Inferior parietal cortex (tissue), 1 donor: Measurements from ENCODE around the gene P2RX7.
"Not testable (repeated sequence)": the region's sequence is repeated elsewhere in the genome, so short reads cannot be mapped to it uniquely, and the experiment has no call there.

Experiments
- DNase-seq: peaks from one replicate; pipeline ENCODE4 v3.0.0-alpha.2; 2016; ENCODE audit errors: extremely low spot score

P2RX7 gene

DNA sequence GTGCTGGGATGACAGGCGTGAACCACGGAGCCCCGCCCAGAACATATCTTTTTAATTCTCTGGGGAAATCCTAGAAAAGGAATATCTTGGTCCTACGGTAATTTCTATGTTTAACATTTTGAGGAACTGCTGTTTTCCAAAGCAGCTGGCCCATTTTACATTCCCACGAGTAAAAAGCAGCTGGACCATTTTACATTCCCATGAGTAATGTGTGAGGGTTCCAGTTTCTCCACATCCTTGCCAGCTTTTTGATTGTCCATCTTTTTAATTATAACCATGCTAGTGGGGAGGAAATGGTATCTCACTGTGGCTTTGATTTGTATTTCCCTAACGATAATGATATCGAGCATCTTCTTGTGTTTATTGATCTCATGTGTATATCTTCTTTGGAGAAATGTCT lies 72.8 kb downstream of the P2RX7 start:
- DNase-seq: no peak

DNA sequence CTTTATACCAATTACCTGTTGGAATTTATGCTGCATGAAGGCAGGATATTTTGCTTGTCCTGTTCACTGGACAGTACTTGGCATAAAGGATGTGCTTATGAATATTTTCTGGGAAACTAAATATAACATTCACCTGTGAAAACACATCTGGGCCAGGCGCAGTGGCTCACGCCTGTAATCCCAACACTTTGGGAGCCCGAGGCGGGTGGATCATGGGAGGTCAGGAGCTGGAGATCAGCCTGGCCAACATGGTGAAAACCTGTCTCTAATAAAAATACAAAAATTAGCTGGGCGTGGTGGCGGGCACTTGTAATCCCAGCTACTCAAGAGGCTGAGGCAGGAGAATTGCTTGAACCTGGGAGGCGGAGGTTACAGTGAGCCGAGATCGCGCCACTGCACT lies 75.9 kb downstream of the P2RX7 start:
- DNase-seq: not testable (repeated sequence)

DNA sequence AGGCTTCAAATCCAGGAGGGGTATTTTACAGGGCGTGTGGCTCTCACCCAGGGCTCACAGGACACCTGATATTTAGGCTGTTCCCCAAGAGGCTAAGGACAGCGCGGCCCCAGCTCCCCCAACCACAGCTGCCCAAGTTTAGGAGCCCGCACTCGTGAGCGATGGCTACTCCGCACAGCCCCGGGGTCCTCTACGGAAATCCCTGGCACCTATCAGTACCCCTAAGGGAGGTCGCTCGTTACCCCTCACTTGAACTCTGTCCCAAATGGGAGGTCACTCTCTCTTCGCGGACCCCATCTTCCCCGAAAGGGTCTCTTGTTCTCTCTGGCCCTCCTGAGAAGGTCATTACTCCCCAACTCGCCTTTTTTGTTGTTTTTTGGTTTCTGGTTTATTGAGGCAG lies 76.5 kb downstream of the P2RX7 start:
- DNase-seq: no peak

DNA sequence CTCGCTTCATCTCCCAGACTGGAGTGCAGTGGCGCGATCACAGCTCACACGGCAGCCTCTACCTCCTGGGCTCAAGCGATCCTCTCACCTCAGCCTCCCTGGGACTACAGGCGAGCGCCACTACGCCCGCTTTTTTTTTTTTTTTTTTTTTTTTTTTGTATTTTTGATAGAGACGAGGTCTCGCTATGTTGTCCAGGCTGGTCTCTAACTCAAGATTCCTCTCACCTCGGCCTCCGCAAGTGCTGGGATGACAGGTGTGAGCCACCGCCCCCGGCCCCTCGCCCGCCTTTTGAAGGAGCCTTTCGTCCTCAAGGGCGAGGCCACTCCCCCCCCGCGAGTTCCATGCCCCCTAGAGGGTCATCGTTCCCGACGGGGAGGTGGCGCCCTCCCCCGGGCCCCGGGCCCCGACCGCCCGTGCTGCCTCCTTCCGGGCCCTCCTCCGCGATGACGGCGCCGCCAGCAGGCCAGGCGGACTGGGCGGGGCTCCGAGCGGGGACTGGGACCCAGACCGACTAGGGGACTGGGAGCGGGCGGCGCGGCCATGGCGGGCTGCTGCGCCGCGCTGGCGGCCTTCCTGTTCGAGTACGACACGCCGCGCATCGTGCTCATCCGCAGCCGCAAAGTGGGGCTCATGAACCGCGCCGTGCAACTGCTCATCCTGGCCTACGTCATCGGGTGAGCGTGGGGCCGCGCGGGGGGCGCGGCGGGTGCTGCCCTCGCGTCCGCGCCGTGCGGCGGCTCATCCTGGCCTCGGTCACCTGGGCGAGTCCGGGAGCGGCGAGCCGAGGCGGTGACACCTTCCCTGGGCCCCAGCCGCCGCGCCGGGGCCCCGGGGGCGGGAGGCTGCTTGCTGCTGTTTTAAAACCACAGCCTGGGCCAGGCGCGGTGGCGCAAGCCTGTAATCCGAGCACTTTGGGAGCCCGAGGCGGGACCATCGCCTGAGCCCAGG lies 77.2 kb downstream of the P2RX7 start, which contains the start of gene P2RX4:
Gene P2RX4 (plus strand): TSS at position 506 of the 949 bp plus-strand sequence. CDS start 36 bp downstream, at position 542.
- peak; percentile 73 for DNase-seq

DNA sequence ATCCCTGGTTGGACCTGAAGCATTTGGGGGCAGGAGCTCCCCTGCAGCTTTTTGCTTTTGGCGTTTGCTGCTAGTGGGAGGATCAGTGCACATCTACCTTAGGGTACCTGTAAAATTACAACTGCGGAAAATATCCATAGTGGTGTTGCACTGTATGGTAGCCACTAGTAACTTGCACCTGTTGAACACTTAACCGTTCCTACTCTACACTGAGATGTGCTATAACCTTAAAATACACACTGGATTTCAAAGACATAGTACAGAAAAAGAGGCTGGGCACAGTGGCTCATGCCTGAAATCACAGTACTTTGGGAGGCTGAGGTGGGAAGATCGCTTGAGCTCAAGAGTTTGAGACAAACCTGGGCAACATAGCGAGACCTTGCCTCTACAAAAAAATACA lies 80.2 kb downstream of the P2RX7 start:
- DNase-seq: no peak

DNA sequence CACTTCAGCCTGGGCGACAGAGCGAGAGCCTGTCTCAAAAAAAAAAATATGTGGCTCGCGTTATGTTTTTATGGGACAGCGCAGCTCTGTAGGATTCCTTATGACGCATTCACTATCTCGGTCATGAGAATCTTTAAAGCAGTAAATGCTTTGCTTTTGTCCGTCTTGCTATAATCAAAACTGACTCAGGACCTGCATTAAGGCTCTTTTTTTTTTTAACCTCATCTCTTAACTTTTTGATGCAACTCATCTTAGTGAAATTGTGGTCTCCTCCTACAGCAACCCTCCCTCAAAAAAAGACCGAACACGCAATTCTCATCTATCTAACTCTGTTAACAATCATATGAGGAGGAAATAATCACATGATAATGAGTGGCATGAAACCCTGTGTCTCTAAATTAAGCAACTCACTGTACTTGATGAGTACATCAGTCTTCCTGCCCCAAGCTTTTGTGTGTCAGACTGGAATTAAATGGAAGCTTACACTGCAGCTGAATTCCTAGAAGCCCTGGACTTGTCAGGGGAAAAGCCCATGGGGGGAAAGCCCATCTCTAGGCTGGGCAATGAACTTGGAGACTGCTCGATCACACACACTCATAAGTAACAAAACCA lies 81.6 kb downstream of the P2RX7 start:
- no peak for DNase-seq

DNA sequence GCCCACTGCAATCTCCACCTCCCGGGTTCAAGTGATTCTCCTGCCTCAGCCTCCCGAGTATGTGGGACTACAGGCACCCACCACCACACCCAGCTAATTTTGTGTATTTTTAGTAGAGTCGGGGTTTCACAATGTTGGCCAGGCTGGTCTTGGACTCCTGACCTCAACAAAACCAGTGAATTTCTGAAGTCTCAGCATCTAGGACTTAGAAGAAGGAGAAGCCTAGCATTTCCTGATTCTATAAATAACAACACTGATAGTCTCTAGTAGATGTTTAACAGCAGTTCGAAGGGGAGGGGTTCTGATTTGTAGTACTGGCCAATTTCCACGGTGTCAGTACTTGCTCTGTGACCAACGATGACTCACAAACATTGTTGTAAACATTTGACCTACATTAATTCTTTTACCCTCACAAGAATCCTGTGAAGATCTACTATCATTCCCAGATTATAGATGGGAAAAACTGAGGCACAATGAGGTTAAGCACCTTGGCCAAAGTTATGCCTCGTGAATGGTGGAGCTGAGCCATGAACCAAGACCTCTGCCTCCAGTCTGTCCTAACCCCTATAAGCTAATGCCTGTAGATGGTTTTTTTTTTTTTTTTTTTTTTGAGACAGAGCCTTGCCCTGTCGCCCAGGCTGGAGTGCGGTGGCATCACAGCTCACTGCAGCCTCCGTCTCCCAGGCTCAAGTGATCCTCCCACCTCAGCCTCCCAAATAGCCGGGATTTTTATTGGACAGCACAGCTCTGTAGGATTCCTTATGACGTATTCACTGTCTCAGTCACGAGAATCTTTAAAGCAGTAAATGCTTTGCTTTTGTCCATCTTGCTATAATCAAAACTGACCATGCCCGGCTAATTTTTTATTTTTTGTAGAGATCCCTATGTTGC lies 82.4 kb downstream of the P2RX7 start:
- DNase-seq: no peak

DNA sequence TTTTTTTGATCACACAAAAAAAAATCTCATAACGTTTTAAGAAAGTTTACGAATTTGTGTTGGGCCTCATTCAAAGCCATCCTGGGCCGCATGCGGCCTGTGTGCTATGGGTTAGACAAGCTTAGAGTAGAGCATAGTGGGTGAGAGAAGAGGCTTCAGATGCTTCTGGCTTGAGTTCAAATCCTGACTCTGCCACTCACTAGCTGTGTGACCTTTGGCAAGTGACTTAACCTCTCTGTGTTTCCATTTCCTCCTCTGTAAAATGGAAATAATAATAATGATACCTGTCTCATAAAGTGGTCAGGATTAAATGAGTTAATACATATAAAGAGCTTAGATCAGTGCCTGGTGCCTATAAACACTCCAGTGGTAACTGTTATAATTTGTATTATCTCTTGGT lies 83.4 kb downstream of the P2RX7 start:
- DNase-seq: no peak

DNA sequence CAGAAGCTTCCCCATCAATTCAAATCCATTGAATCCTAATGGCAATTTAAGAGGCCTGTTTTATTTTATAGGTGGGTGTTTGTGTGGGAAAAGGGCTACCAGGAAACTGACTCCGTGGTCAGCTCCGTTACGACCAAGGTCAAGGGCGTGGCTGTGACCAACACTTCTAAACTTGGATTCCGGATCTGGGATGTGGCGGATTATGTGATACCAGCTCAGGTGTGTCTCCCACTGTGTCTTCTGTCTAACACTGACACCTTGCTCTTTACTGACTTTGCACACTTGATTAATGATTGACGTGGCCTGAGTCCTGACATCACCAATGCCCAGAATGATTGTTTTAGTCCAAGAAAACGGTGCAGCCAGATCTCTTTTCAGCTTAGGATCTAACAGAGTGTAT lies 84.4 kb downstream of the P2RX7 start:
- no peak for DNase-seq

DNA sequence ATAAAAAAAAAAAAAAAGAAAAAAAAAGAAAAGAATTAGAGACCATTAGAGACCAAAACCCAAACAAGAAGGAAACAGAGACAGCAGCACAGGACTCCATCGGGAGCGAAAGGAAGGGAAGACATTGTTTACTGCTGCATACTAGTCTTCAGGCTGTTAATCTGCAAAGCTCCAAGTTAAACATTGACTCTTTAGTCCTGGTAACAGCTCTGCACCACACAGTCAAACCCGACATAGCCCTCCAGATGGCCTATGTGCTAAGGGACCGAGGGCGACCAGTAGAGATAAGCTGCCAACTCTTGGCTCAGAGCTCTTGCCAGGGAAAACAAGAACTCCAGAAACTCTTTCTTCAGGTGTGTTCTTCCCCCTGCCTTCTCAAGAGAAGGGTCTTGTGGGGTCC lies 85.1 kb downstream of the P2RX7 start:
- DNase-seq: no peak

DNA sequence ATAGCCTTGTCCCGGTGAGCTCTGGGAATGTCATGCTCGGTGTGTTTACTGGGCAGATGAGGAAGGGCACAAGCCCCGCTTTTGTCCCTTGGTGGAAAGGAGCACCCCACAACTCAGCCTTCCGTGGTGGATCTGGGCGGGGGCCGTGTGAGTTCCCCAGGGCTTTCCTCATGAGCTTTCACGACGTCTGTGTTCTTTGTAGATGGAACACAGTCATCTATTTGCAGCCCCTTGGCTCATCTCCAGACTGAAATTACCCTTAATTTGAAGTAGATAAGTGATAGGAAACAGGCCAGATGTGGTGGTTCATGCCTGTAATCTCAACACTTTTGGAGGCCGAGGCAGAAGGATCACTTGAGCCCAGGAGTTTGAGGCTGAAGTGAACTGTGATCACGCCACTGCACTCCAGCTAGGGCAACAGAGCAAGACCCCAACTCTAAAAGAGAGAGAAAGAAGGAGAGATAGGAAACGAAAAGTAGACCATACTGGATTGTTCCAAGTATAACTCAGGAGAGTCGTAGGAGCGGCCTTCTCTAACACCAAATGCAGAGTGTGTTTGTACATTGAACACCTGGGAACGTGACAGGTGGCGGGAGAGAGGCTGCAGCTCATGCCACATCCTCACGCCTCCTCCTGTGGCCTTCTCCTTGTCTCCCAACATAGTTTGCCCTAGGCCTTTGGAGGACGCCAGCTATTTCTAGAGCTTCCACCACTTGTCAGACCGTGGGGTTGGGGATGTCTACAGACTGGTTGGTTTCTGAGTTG lies 86.1 kb downstream of the P2RX7 start:
- no peak for DNase-seq

DNA sequence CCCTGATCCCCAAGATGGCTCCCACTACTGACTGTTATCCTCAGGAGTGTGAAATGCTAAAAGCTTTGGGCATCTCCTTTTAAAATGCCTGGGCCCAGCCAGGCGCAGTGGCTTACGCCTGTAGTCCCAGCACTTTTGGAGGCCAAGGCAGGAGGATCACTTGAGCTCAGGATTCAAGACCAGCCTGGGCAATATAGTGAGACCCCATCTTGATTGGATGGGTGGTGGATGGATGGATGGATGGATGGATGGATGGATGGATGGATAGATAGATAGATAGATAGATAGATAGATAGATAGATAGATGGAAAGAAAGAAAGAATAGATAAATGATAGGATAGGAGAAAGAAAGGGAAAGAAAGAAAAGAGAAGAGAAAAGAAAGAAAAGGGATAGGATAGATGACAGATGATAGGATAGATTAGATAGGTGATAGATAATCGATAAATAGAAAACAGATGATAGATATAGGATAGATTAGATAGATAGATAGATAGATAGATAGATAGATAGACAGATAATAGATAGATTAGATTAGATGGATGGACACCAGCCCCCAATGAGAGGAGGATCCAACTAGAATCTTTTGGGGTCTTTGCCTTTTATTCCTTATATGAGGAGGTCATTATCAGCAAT lies 86.8 kb downstream of the P2RX7 start:
- no peak for DNase-seq

DNA sequence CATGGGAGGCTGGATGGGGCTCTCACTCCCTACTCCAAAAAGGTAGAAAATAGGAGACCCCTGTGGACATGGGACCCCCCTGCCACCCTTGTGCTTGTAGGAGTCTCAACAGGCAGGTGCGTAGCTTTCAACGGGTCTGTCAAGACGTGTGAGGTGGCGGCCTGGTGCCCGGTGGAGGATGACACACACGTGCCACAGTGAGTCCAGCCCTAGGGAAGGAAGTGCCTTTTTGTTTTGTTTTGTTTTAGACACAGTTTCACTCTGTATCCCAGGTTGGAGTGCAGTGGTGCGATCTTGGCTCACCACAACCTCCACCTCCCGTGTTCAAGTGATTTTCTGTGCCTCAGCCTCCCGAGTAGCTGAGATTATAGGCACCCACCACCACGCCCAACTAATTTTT lies 90.2 kb downstream of the P2RX7 start:
- DNase-seq: no peak

DNA sequence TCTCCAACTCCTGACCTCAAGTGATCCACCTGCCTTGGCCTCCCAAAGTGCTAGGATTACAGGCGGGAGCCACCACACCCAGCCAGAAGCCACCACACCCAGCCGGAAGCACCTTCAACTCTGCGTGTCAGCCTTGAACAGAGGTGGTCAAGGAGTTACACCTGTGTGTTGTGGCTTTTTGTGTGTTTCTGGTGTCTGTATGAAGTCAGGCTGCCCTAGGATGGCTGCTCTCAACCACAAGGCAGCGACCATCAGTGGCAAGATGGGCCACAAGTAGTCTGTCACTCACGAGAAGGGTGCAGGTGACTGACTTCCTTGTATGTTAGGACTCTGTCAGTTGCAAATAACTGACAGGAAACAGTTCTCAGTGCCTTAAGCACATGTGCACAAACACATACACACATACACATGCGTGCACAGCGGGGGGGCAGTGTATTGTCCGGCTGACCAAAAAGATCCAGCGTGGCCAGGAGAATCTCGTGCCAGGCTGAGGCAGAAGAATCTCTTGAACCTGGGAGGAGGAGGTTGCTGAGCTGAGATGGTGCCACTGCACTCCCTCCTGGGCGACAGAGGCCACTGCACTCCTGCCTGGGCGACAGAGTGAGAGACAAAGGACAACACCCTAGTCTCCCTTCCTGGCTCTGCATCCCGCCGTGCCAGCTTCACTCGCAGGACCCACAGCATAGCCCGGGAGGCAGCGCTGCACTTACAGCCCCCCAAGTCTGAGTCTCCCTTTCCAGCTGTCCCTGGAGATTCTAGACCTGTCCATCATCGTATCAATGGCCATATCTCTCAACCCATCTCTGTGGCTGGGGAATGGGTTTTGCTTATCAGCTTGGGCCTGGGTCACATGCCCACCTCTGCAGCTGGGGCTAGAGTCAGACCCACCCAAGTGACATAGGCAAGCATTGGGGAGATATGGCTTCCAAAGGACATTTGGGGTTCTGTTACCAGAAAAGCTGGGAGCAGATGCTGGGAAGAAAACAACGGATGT lies 90.9 kb downstream of the P2RX7 start:
- no peak for DNase-seq

DNA sequence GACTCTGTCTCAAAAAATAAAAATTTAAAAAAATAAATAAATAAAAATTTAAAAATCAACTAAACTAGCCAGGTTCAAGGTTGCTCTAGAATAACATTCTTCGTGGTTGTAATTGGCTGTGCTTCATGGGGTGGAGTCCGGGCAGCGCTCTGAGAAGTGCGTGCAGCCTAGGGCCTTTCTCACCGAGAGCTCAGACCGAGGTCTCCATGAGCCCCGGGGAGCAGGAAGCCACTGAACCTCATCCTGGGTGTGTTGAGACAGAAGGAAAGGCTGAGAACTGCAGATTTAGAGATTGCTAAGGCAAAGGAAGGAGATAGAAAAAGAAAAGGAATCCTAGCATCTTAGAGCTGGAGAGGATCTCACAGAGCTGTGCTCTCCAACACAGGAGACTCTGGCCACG lies 91.9 kb downstream of the P2RX7 start:
- no peak for DNase-seq

DNA sequence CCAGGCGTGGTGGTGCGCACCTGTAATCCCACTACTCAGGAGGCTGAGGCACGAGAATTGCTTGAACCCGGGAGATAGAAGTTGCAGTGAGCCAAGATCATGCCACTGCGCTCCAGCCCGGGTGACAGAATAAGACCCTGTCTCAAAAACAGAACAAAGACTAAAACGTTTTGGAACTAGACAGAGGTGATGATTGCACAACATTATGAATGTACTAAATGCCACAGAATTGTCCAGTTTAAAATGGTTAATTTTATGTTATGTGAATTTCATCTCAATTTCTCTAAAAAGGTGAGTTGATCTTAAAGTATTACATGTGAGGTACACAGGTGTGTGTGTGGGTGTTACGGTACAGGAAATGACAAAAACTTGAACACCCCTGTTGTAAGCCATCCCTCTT lies 93.7 kb downstream of the P2RX7 start:
- DNase-seq: no peak

DNA sequence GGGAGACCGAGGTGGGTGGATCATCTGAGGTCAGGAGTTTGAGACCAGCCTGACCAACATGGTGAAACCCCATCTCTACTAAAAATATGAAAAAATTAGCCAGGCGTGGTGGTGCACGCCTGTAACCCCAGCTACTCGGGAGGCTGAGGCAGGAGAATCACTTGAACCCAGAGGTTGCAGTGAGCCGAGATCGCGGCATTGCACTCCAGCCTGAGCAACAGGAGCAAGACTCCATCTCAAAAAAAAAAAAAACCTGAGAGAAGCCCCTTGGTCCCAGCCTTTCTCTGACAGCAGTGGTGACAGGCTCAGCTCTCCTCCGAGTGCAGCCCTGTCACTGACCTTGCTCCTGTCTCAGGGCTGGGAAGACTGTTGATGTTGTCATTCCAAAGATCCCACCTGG lies 94.2 kb downstream of the P2RX7 start:
- DNase-seq: not testable (repeated sequence)

DNA sequence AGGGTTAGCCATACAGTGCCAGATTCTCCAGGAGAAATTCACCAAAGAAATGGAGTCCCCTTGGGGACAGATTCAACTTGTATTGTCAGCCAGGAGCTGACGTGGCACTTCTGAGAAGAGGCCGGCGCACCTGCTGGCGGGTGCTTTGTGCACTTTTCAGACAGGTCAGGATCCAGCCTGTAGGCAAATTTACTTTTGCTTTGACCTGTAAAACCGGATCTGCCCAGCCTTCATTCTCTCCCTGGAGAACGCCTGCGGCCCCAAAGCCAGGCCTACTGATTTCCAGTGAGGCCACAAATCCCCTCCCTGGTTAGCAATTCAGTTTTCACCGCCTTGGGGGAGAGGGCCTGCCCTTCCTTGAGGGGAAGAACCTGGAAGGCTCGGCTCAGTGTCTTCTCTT lies 94.6 kb downstream of the P2RX7 start:
- DNase-seq: no peak

DNA sequence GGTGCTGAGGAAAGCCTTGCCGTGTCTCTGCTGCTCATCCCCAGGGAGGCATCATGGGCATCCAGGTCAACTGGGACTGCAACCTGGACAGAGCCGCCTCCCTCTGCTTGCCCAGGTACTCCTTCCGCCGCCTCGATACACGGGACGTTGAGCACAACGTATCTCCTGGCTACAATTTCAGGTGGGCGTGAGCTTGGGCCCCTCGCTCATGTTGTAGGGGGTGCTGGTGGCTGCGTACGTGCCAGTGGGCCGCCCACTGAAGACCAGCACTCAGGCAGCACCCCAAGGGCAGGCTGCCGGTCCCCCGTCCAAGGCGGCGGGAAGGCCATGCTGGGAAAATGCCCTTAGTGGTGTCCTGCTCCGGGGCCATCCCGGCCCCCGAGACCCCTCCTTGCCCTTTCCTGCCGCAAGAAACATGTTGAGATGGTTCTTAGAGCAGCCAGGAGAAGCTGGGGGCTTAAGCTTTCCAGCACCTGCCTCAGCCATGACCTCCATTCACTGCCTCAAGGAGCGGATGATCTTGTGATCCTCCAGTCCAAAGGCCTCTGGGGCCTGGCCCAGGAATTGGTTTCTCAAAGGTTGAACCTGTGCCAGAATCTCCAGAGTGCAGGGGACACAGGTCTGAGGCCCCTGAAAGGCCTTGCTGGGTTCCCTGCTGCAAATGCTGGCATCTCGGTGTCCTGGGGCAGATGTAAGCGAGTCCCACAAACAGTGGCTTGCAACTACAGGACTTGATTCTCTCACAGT lies 96.4 kb downstream of the P2RX7 start:
- no peak for DNase-seq
